ENCODE measurements around the gene ANKRD10. TPM values are rescaled to one million over a fixed set of nuclear protein-coding genes. Genes with fewer than 3 reads are reported as not detected.
A peak's percentile ranks its signal among the peaks of the same experiment; 100 is the strongest.
"Not testable (repeated sequence)": the region's sequence is repeated elsewhere in the genome, so short reads cannot be mapped to it uniquely, and the experiment has no call there.

Gene ANKRD10
- total RNA-seq, 1 donor from 2014 or later, result 54.9 TPM

- H3K4me3 ChIP-seq (ENCODE audit: low read depth, low read length), result no peak overlapping the region
- DNase-seq (ENCODE audit: low read depth), result no peak
- TF ChIP-seq CTCF (conservative IDR thresholded peaks at IDR 0.05; ENCODE audit: low read depth, low read length), result no peak
These were observed 35.5 kb upstream of the ANKRD10 start for GRCh38 chr13:110950356-110950755.

- DNase-seq (ENCODE audit: low read depth), result no peak
- H3K4me3 ChIP-seq (ENCODE audit: low read depth, low read length), result no peak overlapping the region
- no peak for TF ChIP-seq CTCF (conservative IDR thresholded peaks at IDR 0.05; ENCODE audit: low read depth, low read length)
These were observed 34.8 kb upstream of the ANKRD10 start for GRCh38 chr13:110949628-110950027.

DNA sequence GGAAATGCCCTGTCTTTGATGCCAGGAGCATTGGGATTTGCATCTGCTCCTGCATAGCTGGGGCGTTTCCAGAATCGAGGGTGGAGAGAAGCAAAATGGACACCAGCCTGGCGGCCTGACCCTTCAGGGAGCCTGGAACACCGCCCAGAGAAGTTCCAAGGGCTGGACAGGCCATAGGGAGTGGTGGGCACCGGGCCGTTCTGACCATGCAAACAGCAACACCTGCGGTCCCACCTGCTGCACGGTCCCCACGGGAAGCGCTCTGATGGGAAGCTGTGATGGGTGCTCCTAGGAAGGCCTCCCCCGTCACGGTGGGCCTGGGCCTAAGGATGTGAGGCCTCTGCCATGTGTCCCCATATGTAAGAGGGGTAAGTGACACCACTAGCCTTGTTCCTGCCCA, 34.2 kb upstream of the ANKRD10 start:
- no peak for TF ChIP-seq CTCF (conservative IDR thresholded peaks at IDR 0.05; ENCODE audit: low read depth, low read length)
- H3K4me3 ChIP-seq (ENCODE audit: low read depth, low read length), result no peak overlapping the region
- DNase-seq (ENCODE audit: low read depth), result no peak

DNA sequence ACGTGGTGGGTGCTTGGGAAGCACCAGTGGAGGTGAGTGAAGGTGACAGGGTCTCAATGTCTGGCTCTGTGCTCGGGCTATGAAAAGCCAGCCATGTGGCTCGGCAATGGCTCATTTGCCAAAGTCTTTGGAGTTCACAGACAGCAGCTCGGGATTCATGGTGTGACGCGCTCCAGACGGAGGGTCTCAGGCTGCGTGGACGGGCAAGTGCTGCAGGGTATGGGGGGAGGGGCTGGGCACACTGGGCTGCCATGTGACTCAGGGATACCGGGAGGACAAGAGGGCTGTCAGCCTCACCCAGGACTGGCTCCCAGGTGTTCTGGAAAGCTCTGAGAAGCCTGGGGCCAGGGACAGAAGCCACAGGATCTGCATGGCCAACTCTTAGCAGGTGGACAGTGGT, 32.5 kb upstream of the ANKRD10 start:
- not testable (repeated sequence) for DNase-seq (ENCODE audit: low read depth)

DNA sequence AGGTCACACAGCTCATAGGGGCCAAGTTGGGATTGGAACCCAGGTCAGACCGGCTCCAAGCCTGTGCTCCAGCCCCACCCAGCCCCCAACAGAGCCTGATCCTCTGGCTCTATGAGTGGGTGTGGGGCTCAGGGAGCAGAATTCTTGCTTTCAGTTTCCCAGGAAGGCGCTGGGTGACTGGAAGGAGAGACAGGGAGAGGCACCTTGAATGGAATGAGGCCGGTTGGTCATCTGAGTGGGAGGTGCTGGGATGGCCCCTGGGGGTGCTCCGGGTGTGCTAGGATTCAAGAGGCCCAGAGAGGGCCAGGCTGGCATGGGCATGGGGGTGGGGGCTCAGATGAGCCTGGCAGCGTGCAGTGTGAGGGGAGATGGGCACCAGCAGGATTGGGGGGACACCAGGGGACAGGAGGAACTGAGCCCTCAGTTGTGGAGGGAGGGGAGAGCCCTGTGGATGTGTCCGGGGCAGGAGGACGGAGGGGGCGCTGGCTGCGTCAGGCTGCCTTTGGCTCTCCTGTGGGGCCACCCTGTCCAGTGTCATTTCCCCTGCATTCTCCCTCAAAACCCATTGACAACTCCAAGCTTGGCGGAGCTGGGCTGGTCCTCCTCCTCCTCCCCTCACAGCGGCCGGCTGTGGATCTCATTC, 31.2 kb upstream of the ANKRD10 start:
- no peak for TF ChIP-seq CTCF (conservative IDR thresholded peaks at IDR 0.05; ENCODE audit: low read depth, low read length)
- no peak overlapping the region for H3K4me3 ChIP-seq (ENCODE audit: low read depth, low read length)
- no peak for DNase-seq (ENCODE audit: low read depth)

More for the DNA sequence above, 32.5 kb upstream of the ANKRD10 start:
- not testable (repeated sequence) for H3K4me3 ChIP-seq (ENCODE audit: low read depth, low read length)

DNA sequence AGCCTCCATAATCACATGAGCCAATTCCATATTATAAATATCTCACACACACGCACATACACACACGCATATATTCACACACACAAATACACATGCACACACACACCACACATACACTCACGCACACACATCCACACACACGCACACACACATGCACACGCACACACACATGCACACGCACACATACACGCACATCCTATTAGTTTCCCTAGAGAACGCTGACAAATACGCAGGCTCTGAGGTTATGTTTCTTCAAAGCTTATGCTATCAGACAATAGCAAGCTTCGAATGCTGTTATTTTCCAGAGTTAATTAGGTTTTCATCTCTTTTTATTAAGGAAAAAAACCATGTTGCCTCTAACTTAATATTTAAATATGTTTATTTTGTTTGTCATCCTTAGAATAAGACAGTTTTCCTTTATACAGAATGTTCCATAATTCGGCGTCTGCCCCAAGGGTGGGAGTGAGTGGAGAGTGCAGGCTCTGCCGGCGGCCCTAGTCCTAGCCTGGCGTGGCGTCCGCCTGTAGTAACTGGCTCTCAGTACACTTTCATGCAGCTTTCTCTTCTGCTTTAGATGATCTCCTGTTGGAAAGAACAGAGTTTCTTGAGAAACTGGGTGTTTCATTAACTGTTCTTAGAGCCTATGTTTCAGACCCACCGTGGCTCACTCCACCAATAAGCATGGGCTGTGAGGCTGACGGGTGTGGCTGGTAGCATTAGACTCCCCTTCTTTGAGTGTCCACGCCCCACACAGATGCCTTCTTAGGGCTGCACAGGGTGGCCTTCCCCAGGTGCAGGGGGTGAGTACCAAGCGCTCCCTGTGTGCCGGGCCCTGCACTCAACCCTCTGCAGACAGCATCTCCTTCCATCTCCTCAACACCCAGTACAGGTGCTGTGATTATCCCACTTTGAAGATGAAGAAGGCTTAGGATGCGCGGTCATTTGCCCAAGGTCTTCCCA, 30.4 kb upstream of the ANKRD10 start:
- H3K4me3 ChIP-seq (ENCODE audit: low read depth, low read length), result no peak overlapping the region
- DNase-seq (ENCODE audit: low read depth), result no peak
- no peak for TF ChIP-seq CTCF (conservative IDR thresholded peaks at IDR 0.05; ENCODE audit: low read depth, low read length)

GRCh38 chr13:110944121-110944967, 29.5 kb upstream of the ANKRD10 start:
- H3K4me3 ChIP-seq (ENCODE audit: low read depth, low read length), result no peak overlapping the region
- peak; percentile 87 for TF ChIP-seq CTCF (conservative IDR thresholded peaks at IDR 0.05; ENCODE audit: low read depth, low read length)
- DNase-seq (ENCODE audit: low read depth), result no peak

All from epithelial cell of proximal tubule (primary cell).